GM21576 (cell line): ENCODE measurements around the gene SENP7.
"Not testable (repeated sequence)": the region's sequence is repeated elsewhere in the genome, so short reads cannot be mapped to it uniquely, and the experiment has no call there.

Source experiments
- ATAC-seq: cut with Tn5 transposase; IDR thresholded peaks from one replicate; pipeline ENCODE4 v1.9.1; 2021; ENCODE audit warnings: mild to moderate bottlenecking, moderate library complexity; ENCODE audit not compliant: unreplicated experiment

The SENP7 gene

GRCh38 chr3:101464235-101464634 is 48.8 kb downstream of the SENP7 start:
- ATAC-seq, result no peak

GRCh38 chr3:101461451-101461850 is 51.6 kb downstream of the SENP7 start:
- no peak for ATAC-seq

GRCh38 chr3:101458387-101458786 is 54.6 kb downstream of the SENP7 start:
- ATAC-seq, result no peak

- ATAC-seq, result no peak
Observed at GRCh38 chr3:101454629-101455028, 58.4 kb downstream of the SENP7 start.

DNA sequence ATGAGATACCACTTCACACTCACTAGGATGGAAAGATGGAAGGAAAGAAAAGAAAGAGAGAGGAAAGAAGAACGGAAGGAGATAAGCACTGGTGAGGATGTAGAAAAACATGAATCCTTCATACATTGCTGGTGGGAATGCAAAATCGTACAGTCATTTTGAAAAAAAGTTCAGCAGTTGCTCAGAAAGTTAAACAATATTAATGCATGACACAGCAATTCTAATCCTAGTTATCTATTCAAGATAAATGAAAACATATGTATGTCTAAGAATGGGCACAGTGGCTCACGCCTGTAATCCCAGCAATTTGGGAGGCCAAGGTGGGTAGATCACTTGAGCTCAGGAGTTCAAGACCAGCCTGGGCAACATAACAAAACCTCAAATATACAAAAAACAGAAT is 59.1 kb downstream of the SENP7 start:
- no peak for ATAC-seq

DNA sequence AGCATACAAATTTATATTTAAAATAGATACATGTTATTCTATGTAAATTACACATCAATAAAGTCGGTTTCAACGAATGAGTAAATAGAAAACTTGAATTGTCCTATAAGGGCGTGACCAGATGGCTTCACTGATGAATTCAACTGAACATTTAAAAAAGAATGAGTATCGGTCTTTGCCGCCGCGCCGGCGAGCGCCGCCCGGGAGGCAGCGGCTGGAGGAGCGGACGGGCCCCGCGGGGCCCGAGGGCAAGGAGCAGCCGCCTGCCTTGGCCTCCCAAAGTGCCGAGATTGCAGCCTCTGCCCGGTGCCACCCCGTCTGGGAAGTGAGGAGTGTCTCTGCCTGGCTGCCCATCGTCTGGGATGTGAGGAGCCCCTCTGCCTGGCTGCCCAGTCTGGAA is 74.4 kb downstream of the SENP7 start:
- ATAC-seq, result not testable (repeated sequence)

GRCh38 chr3:101433652-101434051 is 79.4 kb downstream of the SENP7 start:
- ATAC-seq, result no peak

DNA sequence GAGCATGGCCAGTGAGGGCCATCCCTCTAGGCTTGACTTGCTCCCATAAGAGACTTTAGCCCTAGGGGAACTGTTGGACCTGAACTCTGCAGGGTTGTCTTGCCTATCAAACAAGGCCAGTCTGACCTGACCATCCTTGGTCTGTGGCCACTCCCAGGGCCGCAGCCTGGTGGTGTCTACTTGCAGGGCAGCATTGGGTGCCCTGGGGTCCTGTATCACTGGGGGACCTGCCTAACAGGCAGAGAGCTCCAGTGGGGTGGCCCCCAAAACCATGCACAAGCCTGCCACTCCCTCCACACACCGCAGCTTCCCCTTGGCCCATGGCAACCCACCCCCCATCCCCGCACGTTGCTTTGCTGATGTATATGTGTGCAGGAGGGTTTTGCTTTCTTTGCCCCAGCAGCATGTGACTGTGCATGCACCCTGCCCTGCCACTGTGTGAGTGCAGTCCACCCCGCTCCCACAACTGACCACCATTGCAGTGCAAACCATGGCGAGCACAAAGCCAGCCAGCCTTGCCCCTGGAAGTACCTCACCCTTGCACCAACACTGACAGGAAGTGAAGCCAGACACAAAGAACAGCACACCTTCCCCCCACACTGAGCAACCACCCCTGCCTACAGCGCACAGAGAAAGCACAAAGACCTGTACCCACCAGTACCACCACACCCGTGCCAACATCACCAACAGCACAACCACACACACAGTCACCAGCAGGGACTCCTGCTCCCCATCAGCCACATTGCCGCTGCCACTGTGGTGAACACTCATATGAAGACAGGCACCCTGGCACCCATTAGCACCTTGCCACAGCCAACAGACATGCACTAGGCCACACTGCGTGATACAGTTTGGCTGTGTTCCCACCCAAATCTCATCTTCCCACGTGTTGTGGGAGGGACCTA is 88.8 kb downstream of the SENP7 start:
- ATAC-seq, result no peak

DNA sequence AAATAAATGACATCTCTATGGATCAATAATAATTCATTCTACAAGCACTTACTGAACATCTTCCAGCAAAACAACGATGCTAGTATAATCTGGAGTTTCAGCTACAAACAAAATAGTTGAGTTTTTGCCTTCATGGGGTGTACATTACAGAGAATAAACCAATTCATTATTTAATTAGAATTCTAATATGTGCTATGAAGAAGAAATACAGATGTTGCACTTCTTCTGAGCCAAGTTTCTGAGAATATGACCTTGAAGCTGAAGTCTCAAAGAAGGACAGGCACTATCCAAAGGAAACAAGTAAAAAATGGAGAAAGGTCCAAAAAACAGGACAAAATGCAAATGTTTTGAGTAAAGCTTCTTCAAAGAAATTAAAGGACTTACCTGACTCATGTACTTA is 94.2 kb downstream of the SENP7 start:
- ATAC-seq, result no peak

DNA sequence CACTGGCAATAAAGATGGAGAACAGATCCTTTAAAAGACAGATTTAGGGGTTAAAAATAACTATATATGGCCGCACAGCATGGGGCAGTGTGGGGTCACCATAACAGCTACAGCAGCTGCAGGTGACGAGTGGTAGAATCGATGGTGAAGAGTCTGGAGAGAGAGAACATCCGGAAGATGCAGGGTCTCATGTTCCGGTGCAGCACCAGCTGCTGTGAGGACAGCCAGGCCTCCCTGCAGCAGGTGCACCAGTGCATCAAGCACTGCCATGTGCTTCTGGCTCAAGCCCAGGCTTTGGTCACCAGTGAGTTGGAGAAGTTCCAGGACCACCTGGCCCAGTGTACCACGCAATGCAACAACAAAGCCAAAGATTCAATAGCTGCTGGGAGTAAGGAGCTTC is 98.9 kb downstream of the SENP7 start:
- no peak for ATAC-seq

GRCh38 chr3:101413656-101414055 is 99.4 kb downstream of the SENP7 start:
- ATAC-seq, result no peak

GRCh38 chr3:101391413-101391950 is 121.5 kb downstream of the SENP7 start:
- ATAC-seq, result no peak

DNA sequence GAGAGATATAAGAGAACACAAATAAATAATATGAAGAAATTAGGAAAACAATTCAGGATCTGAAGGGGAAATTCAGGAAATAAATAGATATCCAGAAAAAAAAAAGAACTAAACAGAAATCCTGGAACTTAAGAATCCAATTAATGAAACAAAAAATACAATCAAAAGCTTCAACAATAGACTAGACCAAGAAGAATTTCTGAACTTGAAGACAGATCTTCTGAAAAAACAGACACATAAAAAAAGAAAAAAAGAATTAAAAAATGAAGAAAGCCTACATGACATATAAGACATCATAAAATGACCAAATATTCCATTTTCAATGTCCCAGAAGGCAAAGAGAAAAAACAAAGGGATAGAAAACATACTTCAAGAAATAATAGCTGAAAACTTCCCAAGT is 124.3 kb downstream of the SENP7 start:
- ATAC-seq, result no peak

DNA sequence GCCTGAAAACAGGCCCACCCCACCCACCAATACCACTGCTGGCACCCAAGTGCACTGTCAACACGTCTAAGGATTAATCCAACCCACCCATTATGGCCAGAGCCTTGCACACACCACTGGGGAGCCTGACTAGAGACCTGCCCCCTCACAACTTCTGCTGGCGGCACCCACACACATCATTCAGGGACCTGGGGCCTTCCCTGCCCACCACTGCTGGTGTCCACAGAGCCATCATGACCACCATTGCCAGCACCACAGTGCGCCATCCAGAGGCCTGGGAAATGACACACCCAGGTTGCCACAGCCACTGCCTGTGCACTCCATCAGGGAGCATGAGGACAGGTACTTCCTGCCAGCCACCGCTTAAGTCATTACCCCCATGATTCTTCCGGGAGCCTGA is 125.7 kb downstream of the SENP7 start:
- ATAC-seq, result no peak

GRCh38 chr3:101384426-101384825 is 128.6 kb downstream of the SENP7 start:
- ATAC-seq, result no peak

DNA sequence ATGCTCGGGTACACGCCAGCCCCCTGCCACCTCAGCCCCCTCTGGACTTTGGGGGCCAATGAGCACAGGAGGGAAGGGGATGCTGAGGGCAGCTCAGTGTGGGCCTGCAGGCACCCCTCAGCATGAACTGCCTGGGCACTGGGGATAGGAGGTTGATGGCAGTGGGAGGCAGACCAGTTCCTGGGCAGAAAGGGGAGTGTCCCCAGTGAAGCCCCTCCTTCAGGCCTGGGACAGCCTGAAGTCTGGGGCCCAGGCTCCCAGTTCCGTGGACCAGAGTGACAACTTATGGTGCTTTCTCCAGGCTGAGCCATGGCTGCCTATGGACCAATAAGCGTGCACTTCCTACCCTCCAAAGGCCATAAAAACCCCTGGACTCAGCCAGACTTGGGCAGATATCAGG is 129.4 kb downstream of the SENP7 start:
- ATAC-seq, result no peak

- no peak for ATAC-seq
Observed at GRCh38 chr3:101383156-101383575, 129.8 kb downstream of the SENP7 start.

GRCh38 chr3:101381809-101382208 is 131.2 kb downstream of the SENP7 start:
- ATAC-seq, result no peak

GRCh38 chr3:101379658-101380376 is 133.2 kb downstream of the SENP7 start:
- peak; percentile 95 for ATAC-seq

- no peak for ATAC-seq
Observed at GRCh38 chr3:101377796-101378195, 135.2 kb downstream of the SENP7 start.

GRCh38 chr3:101377209-101377608 is 135.8 kb downstream of the SENP7 start:
- ATAC-seq, result no peak

GRCh38 chr3:101375586-101375985 is 137.4 kb downstream of the SENP7 start:
- no peak for ATAC-seq
